Stimulated activated CD8-positive, alpha-beta memory T cell treated with anti-CD3 and anti-CD28 coated beads, Interleukin-4, amount 100 ng/mL, for 24 hours (primary cell): ENCODE results near the gene KCTD18.

ENCODE experiments used
- DNase-seq: peaks from one replicate; pipeline ENCODE4 v3.0.0-alpha.2; 2020; ENCODE audit warnings: low read depth

Gene KCTD18

GRCh38 chr2:200484934-200485333, 24.9 kb downstream of the KCTD18 start:
- DNase-seq = no peak

GRCh38 chr2:200483729-200484198, 26.1 kb downstream of the KCTD18 start:
- no peak for DNase-seq

GRCh38 chr2:200482194-200482593, 27.7 kb downstream of the KCTD18 start:
- no peak for DNase-seq

- no peak for DNase-seq
Measured at GRCh38 chr2:200479692-200480265, 30.1 kb downstream of the KCTD18 start.

GRCh38 chr2:200477667-200478131, 32.2 kb downstream of the KCTD18 start:
- DNase-seq = no peak

GRCh38 chr2:200476836-200477235, 33.0 kb downstream of the KCTD18 start:
- DNase-seq = no peak

- DNase-seq = no peak
Measured at GRCh38 chr2:200475795-200476194, 34.1 kb downstream of the KCTD18 start.

GRCh38 chr2:200472853-200473464, 36.9 kb downstream of the KCTD18 start:
- DNase-seq = no peak

- no peak for DNase-seq
Measured at GRCh38 chr2:200471928-200472645, 37.8 kb downstream of the KCTD18 start.

GRCh38 chr2:200471324-200471848, 38.5 kb downstream of the KCTD18 start:
- DNase-seq = no peak

GRCh38 chr2:200470230-200470629, 39.6 kb downstream of the KCTD18 start:
- no peak for DNase-seq

GRCh38 chr2:200469708-200470211, 40.1 kb downstream of the KCTD18 start:
- no peak for DNase-seq

GRCh38 chr2:200467806-200468681, 41.8 kb downstream of the KCTD18 start:
- DNase-seq = no peak

GRCh38 chr2:200466425-200467418, 43.1 kb downstream of the KCTD18 start:
- no peak for DNase-seq

GRCh38 chr2:200463452-200463851, 46.4 kb downstream of the KCTD18 start:
- DNase-seq = no peak

- no peak for DNase-seq
Measured at GRCh38 chr2:200461846-200462710, 47.8 kb downstream of the KCTD18 start.

- no peak for DNase-seq
Measured at GRCh38 chr2:200459101-200459500, 50.8 kb downstream of the KCTD18 start.

- DNase-seq = no peak
Measured at GRCh38 chr2:200456567-200456966, 53.3 kb downstream of the KCTD18 start.

GRCh38 chr2:200455958-200456421, 53.9 kb downstream of the KCTD18 start:
- DNase-seq = no peak
